NCI-H69 (cell line): ENCODE results near the gene ERBB3.

Experiments used
- DNase-seq: peaks from one replicate; lab custom pipeline; 2025; lab: John Stamatoyannopoulos, UW

Gene ERBB3

GRCh38 chr12:56116267-56117081 is 36.5 kb downstream of the ERBB3 start, which contains the start of gene RPL41:
Gene RPL41, plus strand, starts transcription at chr12:56116633.
- peak; percentile 97 for DNase-seq

- DNase-seq = peak; percentile 50
Observed at GRCh38 chr12:56117082-56117706, 37.2 kb downstream of the ERBB3 start.

DNA sequence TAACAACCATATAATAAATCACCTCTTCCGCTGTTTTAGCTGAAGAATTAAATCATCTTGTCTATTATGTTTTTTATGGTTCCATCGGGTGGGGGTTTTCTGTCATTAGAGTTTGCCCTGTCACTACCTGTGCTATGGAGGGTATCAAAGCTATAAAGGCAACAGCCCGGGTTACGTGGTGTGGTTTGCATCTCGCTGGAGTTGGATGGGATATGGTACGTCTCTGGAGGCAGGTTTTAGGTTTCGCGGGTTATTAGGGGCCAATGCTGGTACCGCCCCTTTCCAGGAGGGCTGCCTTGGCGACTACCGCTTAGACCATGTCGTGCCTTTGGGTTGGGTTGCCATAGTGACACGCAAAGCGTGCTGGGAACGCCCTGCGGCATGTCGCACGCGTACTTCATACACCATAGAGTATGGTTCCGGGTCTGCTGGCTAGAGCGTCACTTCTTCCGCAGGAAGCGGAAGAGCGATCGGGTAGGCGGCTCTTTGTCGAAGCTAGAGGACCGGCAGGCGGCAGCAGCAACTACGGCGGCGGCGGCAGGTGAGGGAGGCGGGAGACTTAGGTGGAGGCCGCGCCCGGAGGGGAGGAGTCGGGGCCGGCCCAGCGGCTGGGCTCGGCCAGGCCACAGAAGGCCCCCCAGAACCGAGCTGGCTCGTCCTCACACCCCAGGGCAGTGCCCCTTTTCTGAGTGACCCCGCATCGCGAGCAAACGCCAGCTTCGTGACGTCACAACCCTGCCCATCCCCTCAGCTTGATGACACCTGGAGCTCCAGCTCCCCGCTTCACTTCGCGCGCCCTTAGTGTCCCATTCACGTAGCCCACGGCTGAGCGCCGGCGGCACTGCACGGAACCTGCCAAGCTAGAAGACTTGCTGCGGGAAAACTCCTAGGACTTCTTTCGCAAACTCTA is 38.1 kb downstream of the ERBB3 start, which contains the start of gene ZC3H10:
Gene ZC3H10, plus strand, starts transcription at position 489 of the 910 bp plus-strand sequence. CDS start 2,297 bp downstream, outside the sequence.
- DNase-seq = peak; percentile 100

- peak; percentile 46 for DNase-seq
Observed at GRCh38 chr12:56118688-56119357, 38.9 kb downstream of the ERBB3 start.

GRCh38 chr12:56119361-56119796 is 39.4 kb downstream of the ERBB3 start:
- DNase-seq = peak; percentile 91

DNA sequence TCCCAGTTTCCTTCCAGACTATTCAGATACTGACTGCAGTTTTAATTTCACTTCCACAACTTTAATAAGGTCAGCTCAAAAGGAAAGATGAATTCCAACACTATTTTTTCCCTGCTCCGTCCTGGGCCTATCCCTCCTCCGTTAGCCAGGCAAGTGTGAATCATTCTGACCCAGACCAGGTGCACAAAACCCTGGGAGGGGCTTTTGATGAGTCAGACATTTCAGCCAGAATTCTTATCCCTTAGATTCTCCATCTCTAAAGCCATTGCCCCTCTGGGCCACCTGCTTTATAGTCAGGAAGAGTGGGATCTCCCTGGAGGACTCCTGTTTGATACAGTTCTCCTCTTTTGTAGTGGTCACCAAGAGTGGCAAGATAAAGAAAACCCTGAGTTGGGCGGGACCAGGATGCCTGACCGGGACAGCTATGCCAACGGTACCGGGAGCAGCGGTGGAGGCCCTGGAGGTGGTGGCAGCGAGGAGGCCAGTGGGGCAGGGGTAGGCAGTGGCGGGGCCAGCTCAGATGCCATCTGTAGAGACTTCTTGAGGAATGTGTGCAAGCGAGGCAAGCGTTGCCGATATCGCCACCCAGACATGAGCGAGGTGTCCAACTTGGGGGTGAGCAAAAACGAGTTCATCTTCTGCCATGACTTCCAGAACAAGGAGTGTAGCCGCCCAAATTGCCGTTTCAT is 40.3 kb downstream of the ERBB3 start:
- DNase-seq = no peak

- no peak for DNase-seq
Observed at GRCh38 chr12:56121204-56121870, 41.4 kb downstream of the ERBB3 start.

DNA sequence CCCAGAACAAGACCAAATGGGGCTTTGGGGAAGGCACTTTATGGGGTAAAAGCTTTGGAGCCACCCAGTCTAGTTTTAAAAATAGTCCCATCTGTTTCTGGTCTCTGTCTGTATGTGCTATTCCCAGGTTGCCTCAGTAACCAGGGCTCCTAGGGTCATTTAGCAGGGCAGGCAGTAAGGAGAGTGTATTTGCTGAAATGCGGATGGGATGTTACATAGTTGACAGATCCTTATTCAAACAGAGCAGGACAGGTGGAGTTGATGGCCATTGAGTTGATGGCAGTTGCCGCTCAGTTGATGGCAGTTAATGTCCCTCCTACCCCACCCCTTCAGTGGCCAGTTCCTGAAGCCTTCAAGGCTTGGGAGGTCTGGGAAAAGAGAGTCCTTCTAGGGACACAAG is 42.7 kb downstream of the ERBB3 start:
- peak; percentile 76 for DNase-seq

- DNase-seq = no peak
Observed at GRCh38 chr12:56124133-56124532, 44.2 kb downstream of the ERBB3 start.

DNA sequence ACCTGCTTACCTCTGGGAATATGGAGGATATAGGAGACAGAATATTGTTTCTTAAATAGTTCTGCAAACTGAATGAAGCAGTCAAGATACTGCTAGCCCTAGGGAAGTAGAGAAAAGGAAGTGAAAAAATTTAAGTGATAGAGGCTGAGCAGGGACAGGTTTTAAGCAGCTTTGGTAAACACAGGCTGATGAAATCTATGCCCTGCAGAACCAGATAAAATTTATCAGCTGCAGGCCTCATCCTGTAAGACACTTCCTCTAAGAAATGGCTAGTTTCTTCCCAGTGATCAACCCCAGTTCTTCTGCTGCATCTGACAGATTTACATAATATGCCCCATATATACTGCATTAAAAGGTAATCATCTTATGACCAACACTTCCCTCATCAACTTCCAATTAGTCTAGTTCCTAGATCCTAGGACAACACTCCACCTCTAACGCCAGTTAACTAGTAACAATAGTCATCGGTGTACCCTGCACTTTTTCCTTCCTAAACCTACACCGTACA is 46.8 kb downstream of the ERBB3 start:
- no peak for DNase-seq

DNA sequence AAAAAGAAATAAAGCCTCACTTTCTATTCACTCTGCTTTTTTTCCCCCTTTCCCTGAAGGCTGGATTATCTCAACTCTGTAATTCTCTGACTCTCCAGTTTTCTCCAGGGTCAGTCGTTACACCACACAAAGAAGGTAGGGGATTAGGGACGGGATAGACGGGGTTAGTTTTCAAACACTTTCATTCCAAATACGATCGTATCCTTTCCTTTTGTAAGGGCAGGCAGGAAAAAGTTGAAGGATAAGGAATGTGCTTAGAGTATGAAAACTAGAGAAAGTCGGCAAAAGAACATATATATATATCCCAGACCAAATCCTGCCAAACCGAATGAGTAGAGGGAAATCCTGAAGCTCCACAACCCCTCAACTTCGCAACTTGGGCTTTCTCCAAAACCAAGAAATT is 47.5 kb downstream of the ERBB3 start:
- DNase-seq = no peak

GRCh38 chr12:56127888-56128669 is 48.1 kb downstream of the ERBB3 start, which contains the start of gene ESYT1:
Gene ESYT1, plus strand, starts transcription at chr12:56128267. Its CDS starts 53 bp downstream, at chr12:56128320.
- peak; percentile 100 for DNase-seq

DNA sequence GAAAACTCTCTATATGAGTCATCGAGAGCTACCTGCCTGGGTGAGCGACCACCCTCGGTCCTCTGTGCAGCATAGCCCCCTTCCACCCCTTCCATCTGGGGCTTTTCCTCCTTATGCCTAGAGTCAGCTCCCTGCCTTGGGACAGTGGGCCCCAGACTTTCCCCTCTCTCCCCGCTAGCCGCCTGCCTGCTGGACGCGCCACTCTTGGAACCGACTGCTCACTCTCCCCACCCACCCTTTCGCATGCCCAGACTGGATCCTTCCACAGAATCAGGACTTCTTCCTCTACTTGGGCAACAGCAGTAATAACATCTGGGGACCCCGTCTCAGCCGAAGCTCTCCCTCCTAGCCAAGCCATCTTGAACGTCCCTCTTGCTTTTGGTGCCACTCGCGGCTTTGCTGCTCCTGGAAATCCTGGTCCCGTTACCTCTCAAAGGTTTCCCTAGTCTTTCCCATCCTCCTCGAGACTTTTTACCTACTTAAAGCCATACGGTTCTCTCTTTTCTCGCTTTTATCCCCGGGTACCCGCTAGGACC is 48.8 kb downstream of the ERBB3 start:
- peak; percentile 63 for DNase-seq

- DNase-seq = peak; percentile 75
Observed at GRCh38 chr12:56129206-56129941, 49.4 kb downstream of the ERBB3 start.

DNA sequence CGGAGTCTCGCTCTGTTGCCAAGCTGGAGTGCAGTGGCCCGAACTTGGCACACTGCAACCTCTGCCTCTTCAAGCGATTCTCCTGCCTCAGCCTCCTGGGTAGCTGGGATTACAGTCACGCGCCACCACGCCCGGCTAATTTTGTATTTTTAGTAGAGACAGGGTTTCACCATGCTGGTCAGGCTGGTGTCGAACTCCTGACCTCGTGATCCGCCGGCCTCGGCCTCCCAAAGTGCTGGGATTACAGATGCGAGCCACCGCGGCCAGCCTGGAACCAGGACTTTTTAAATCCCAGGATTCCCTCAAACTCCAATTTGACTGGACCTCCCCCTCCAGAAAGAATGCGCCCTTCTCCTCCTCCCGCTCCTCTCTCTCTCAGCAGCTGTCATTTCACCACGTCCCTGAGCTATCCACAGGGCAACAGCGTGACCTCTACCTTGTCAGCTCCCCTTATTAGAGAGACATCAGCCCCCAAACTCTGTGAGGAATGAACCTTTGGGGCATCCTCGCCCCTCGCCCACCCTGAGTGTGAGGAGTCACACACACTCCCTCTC is 50.1 kb downstream of the ERBB3 start:
- no peak for DNase-seq

DNA sequence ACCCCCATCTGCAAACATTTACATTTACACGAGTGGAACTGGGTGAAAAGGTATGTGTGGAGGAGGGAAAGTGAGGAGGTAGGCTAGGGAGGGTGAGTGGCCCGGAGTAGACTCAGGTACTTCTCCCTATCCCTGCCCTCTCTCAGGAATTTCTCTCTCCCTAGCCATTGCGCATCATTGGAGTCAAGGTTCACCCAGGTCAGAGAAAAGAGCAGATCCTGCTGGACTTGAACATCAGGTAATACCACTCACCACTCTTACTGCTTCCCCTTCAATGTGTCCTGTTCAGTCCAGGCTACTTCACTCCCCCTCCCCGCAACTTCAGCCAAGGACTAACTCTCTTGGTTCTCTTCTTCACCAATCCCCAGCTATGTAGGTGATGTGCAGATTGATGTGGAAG is 50.9 kb downstream of the ERBB3 start:
- DNase-seq = no peak

- DNase-seq = no peak
Observed at GRCh38 chr12:56134897-56135296, 54.9 kb downstream of the ERBB3 start.
